ENCODE results near the gene MEMO1. TPM values are rescaled to one million over a fixed set of nuclear protein-coding genes. Genes with fewer than 3 reads are reported as not detected.

The MEMO1 gene
- total and polyA plus RNA-seq, 2 of the 4 experiments (the other 2 are of a cell fraction), result 23.7 to 49.7 TPM

DNA sequence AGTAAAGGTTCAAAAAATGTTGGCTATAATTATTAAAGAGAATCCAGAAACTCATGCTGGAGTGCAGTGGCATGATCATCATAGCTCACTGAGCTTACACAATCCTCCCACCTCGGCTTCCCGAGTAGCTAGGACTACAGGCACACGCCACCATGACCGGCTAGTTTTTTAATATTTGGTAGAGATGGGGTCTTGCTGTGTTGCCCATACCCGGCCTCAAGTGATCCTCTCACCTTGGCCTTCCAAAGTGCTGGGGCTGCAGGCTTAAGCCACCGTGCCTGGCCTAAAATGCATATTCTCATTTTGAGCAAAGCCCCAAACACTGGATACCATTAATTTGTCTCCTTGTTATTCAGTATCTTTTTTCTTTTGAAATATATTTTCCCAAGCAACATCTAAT is 32.4 kb downstream of the MEMO1 start:
- ATAC-seq (ENCODE audit: low read depth) (no peak), DNase-seq (no peak)
- Histone ChIP-seq H3K4me3 (ENCODE audit: insufficient read depth, low read depth, low read length) (no peak overlapping the region), H2BK20ac (ENCODE audit: low read depth, low read length) (no peak overlapping the region), H2BK120ac (ENCODE audit: low read depth, low read length) (no peak overlapping the region), H2AK9ac (replicated peaks; ENCODE audit: low read depth, low read length, poor library complexity) (no peak overlapping the region), H3K56ac (ENCODE audit: extremely low read depth, insufficient read depth, low read length) (no peak overlapping the region), H2AFZ (replicated peaks; ENCODE audit: low read length, poor library complexity) (no peak overlapping the region), H3K23ac (ENCODE audit: low read depth, low read length) (no peak overlapping the region), H3K18ac (ENCODE audit: low read depth, low read length) (no peak overlapping the region), H3K9ac (ENCODE audit: low read depth, low read length) (no peak overlapping the region), H2BK15ac (ENCODE audit: low read depth, low read length) (no peak overlapping the region), H2AK5ac (ENCODE audit: low read depth, low read length) (no peak overlapping the region), H3K79me1 (ENCODE audit: low read depth in 1 of 2, low read length in 2 of 2) (peaks cover 11 to 58% of the 10 kb centered on the region in 2 experiments), H4K20me1 (ENCODE audit: insufficient read depth, low read length) (peaks cover 56% of the 10 kb centered on the region), H3K4me1 (ENCODE audit: control insufficient read depth, insufficient read depth, low read length) (no peaks in the 10 kb centered on the region; the same call in 1 of the 2 replicates), H4K5ac (ENCODE audit: low read depth, low read length) (no peak overlapping the region), H3K4me2 (ENCODE audit: low read depth, low read length) (no peak overlapping the region), H3K27me3 (ENCODE audit: control insufficient read depth, insufficient read depth, low read length) (no peaks in the 10 kb centered on the region), H4K91ac (ENCODE audit: insufficient read depth, low read depth, low read length) (no peak overlapping the region), H4K8ac (ENCODE audit: low read depth in 2 of 2, low read length in 2 of 2) (no peak overlapping the region), H3K9me3 (ENCODE audit: control insufficient read depth, insufficient read depth, low read length) (no peaks in the 10 kb centered on the region), H3K27ac (ENCODE audit: insufficient read depth, low read length) (no peak overlapping the region), H3K4ac (ENCODE audit: low read depth, low read length) (no peak overlapping the region), H3K36me3 (ENCODE audit: control insufficient read depth, insufficient read depth, low read length) (no peaks in the 10 kb centered on the region), H3K9me1 (ENCODE audit: insufficient read depth, low read length) (peaks cover 10% of the 10 kb centered on the region), H2BK5ac (ENCODE audit: low read depth, low read length, poor library complexity, severe bottlenecking) (no peak overlapping the region), H3K14ac (replicated peaks; ENCODE audit: low read depth, low read length) (no peak overlapping the region)
- in situ Hi-C loops (cut with MboI; ENCODE audit: low sequenced_read_pairs), result no loop called here
- intact Hi-C loops (cut with micrococcal nuclease), result no loop called here
- no TSS peak for BruUV-seq (replicated peaks)
- dilution Hi-C loops (cut with HindIII; ENCODE audit: low sequenced_read_pairs, unreplicated experiment), result no loop called here
- ChIA-PET CTCF (interaction anchor here (0.6 kb wide), 1 partner anchor 9 kb away, joined by 3 read pairs; no protein-coding TSS in a partner anchor), POLR2A (ENCODE audit: unreplicated experiment) (no interaction called here)
- WGBS, 2 experiments (ENCODE audit: extremely low coverage in 2 of 2, insufficient read length in 1 of 2), result no CpG with 5 or more reads among the region's 6 CpGs
- TF ChIP-seq MXI1 (IDR thresholded peaks at IDR 0.05; ENCODE audit: borderline replicate concordance, low read depth, low read length) (no peak), CTCF (conservative IDR thresholded peaks at IDR 0.05; ENCODE audit: low read depth, low read length) (no peak), SMC3 (IDR thresholded peaks at IDR 0.05; ENCODE audit: low read depth, low read length) (no peak), MAFK (IDR thresholded peaks at IDR 0.05; ENCODE audit: low read depth, low read length) (no peak), RCOR1 (IDR thresholded peaks at IDR 0.05; ENCODE audit: insufficient replicate concordance, low read length) (no peak)

All from IMR-90 (cell line).